ENCODE measurements around the gene SF3B2. TPM values are rescaled to one million over a fixed set of nuclear protein-coding genes. Genes with fewer than 3 reads are reported as not detected.

The SF3B2 gene
- total and polyA plus RNA-seq, 4 donors = 50.5 to 67.6 (median 57.2) TPM

DNA sequence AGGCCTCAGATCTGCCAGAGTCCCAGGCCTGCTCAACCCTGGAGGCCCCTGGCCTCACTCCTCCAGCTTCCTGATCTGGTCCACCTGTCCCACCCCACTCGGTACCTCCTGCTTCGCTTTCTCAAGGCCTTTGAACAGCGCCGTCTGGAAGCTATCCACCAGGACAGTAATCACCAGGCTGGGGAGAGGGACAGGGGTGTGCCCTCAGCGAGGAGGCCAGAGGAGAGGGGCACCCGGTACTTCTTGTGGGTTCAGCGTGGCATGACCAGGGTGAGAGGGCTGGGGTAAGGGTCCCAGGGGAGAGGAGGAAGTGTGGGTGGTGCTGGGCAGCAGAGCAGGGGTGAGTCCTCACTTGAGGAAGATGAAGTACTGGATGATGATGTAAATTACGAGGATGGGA is 32.0 kb upstream of the SF3B2 start:
- H3K9me3 ChIP-seq (ENCODE audit: control insufficient read depth in 4 of 4, low read length in 3 of 4) = no peaks in the 10 kb centered on the region
- TF ChIP-seq HNF4A (conservative IDR thresholded peaks at IDR 0.05) = no peak
- TF ChIP-seq JUND (IDR thresholded peaks at IDR 0.05) = no peak
- TF ChIP-seq, protein P1, sequence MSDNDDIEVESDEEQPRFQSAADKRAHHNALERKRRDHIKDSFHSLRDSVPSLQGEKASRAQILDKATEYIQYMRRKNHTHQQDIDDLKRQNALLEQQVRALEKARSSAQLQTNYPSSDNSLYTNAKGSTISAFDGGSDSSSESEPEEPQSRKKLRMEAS (IDR thresholded peaks at IDR 0.05) = no peak
- TF ChIP-seq, protein P2, sequence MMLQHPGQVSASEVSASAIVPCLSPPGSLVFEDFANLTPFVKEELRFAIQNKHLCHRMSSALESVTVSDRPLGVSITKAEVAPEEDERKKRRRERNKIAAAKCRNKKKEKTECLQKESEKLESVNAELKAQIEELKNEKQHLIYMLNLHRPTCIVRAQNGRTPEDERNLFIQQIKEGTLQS (IDR thresholded peaks at IDR 0.05) = no peak
- no peak for TF ChIP-seq RAD21 (IDR thresholded peaks at IDR 0.05)
- no peak for TF ChIP-seq FOXA2 (IDR thresholded peaks at IDR 0.05)
- no peak for TF ChIP-seq NR2F2 (IDR thresholded peaks at IDR 0.05)
- no peak for TF ChIP-seq FOXA1 (IDR thresholded peaks at IDR 0.05)
- TF ChIP-seq, protein P3, sequence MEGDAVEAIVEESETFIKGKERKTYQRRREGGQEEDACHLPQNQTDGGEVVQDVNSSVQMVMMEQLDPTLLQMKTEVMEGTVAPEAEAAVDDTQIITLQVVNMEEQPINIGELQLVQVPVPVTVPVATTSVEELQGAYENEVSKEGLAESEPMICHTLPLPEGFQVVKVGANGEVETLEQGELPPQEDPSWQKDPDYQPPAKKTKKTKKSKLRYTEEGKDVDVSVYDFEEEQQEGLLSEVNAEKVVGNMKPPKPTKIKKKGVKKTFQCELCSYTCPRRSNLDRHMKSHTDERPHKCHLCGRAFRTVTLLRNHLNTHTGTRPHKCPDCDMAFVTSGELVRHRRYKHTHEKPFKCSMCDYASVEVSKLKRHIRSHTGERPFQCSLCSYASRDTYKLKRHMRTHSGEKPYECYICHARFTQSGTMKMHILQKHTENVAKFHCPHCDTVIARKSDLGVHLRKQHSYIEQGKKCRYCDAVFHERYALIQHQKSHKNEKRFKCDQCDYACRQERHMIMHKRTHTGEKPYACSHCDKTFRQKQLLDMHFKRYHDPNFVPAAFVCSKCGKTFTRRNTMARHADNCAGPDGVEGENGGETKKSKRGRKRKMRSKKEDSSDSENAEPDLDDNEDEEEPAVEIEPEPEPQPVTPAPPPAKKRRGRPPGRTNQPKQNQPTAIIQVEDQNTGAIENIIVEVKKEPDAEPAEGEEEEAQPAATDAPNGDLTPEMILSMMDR (IDR thresholded peaks at IDR 0.05; ENCODE audit: low read depth, low read length, missing input control) = no peak
- TF ChIP-seq TAF1 (conservative IDR thresholded peaks at IDR 0.05) = no peak
- no peak for TF ChIP-seq SP1 (IDR thresholded peaks at IDR 0.05)
- TF ChIP-seq, protein P4, sequence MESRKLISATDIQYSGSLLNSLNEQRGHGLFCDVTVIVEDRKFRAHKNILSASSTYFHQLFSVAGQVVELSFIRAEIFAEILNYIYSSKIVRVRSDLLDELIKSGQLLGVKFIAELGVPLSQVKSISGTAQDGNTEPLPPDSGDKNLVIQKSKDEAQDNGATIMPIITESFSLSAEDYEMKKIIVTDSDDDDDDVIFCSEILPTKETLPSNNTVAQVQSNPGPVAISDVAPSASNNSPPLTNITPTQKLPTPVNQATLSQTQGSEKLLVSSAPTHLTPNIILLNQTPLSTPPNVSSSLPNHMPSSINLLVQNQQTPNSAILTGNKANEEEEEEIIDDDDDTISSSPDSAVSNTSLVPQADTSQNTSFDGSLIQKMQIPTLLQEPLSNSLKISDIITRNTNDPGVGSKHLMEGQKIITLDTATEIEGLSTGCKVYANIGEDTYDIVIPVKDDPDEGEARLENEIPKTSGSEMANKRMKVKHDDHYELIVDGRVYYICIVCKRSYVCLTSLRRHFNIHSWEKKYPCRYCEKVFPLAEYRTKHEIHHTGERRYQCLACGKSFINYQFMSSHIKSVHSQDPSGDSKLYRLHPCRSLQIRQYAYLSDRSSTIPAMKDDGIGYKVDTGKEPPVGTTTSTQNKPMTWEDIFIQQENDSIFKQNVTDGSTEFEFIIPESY (IDR thresholded peaks at IDR 0.05) = no peak
- H3K27me3 ChIP-seq (ENCODE audit: control insufficient read depth in 4 of 4, insufficient read depth in 4 of 4, low read length in 3 of 4) = no peaks in the 10 kb centered on the region
- H3K9ac ChIP-seq (ENCODE audit: low read depth in 1 of 2, low read length in 2 of 2) = no peak overlapping the region
- H3K4me1 ChIP-seq (ENCODE audit: control insufficient read depth in 4 of 4, insufficient read depth in 4 of 4, low read length in 3 of 4) = peaks cover 0 to 7% (median 3%) of the 10 kb centered on the region in 4 donors
- H3K36me3 ChIP-seq (ENCODE audit: control insufficient read depth in 4 of 4, insufficient read depth in 3 of 4, low read depth in 1 of 4, low read length in 3 of 4) = no peaks in the 10 kb centered on the region
- no peak for DNase-seq (ENCODE audit: low spot score)
- 79% methylated on average over 8 of the region's 8 CpGs for WGBS
- H3K4me3 ChIP-seq (ENCODE audit: low read depth in 1 of 3, low read length in 3 of 3) = no peak overlapping the region
- no peak overlapping the region for H3K27ac ChIP-seq (ENCODE audit: low read depth in 1 of 2, low read length in 2 of 2)

DNA sequence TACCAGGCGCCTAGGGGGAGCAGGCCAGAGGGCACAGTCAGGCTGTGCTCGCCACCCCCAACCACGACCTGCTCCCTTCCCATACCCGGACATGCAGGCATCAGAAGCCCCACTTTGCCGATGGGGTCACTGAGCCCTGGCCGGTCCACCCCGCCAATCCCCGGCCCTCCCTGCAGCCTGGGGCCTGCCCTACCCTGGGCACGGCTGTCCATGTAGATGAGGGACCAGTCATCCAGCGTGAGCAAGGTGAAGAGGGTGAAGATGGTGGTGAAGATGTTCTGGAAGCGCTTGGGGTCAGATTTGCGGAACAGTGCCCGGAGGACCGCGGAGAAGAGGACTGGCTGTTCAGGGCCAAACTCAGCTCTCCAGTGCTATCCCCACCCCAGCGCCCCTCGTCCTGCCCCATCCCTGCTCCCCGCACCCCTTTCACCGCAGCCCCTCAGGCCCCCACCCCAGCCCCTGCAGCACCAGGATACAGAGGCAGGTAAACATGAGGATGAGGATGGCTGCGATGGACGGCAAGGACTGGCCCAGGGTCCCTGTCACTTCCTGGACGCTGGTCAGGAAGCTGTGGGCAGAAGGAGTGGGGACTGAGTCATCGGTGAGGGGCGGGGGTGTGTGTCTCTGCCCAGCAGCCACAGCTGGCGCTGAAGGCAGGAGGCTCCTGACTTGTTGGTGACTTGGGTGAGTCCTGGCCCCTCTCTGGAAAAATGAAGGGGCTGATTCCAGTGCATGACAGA is 31.4 kb upstream of the SF3B2 start:
- H3K27me3 ChIP-seq (ENCODE audit: control insufficient read depth in 4 of 4, insufficient read depth in 4 of 4, low read length in 3 of 4) = no peaks in the 10 kb centered on the region
- no peak overlapping the region for H3K27ac ChIP-seq (ENCODE audit: low read depth in 1 of 2, low read length in 2 of 2)
- no peaks in the 10 kb centered on the region for H3K9me3 ChIP-seq (ENCODE audit: control insufficient read depth in 4 of 4, low read length in 3 of 4)
- H3K4me1 ChIP-seq (ENCODE audit: control insufficient read depth in 4 of 4, insufficient read depth in 4 of 4, low read length in 3 of 4) = peaks cover 0 to 7% (median 3%) of the 10 kb centered on the region in 4 donors
- no peak for DNase-seq (ENCODE audit: low spot score)
- no peaks in the 10 kb centered on the region for H3K36me3 ChIP-seq (ENCODE audit: control insufficient read depth in 4 of 4, insufficient read depth in 3 of 4, low read depth in 1 of 4, low read length in 3 of 4)
- 86% methylated on average over 25 of the region's 25 CpGs for WGBS
- H3K9ac ChIP-seq (ENCODE audit: low read depth in 1 of 2, low read length in 2 of 2) = no peak overlapping the region
- H3K4me3 ChIP-seq (ENCODE audit: low read depth in 1 of 3, low read length in 3 of 3) = no peak overlapping the region
- no peak for TF ChIP-seq NR2F2 (IDR thresholded peaks at IDR 0.05)
- no peak for TF ChIP-seq HNF4G (IDR thresholded peaks at IDR 0.05)
- TF ChIP-seq, protein P1 (IDR thresholded peaks at IDR 0.05) = no peak

All from liver (tissue), 9 donors.